Measurements from ENCODE around the gene PKLR.
"Not testable (repeated sequence)": the region's sequence is repeated elsewhere in the genome, so short reads cannot be mapped to it uniquely, and the experiment has no call there.

PKLR gene

DNA sequence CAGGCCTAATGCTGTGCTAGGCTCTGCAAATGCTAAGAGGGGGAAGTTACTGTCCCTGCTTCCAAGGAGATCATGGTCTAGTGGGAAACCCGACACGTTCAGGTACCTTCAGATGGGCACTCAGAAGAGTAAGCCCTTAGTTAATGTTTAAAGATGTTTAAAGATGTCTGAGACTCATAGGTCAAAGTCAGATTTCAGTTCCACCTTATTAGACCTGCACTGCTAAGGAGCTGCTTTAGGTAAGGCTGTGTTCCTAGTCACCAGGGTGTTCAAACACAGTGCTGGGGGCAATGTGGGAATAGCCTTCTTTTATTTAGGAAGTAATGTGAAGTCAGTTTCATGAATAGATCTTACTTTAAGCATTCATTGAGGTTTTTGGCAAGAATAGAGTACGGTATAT lies 15.7 kb upstream of the PKLR start:
- no peak for DNase-seq

- no peak for DNase-seq
Measured at GRCh38 chr1:155313261-155313660, 12.0 kb upstream of the PKLR start.

DNA sequence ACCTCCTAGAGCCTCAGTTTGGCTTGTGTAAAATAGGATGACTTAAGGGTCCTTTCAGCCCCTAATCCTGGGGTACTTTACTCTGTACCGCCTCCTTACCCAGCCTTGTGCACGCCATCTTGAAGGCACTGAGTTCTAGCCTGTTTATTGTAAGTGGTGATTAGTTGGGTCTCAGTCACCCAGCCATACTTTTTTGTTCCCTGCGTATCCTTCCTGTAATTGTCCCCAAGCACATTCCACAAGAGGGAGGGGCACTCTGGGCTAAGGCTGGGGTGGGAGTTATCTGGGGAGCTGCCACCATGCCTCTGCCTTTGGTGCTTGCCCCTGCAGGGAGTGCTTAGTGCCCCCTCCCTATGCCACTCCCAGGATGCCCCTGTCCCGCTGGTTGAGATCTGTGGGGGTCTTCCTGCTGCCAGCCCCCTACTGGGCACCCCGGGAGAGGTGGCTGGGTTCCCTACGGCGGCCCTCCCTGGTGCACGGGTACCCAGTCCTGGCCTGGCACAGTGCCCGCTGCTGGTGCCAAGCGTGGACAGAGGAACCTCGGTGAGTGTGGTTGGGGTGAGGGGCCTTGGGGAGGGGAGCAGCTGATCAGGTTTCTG lies 8.3 kb upstream of the PKLR start:
- DNase-seq = no peak

DNA sequence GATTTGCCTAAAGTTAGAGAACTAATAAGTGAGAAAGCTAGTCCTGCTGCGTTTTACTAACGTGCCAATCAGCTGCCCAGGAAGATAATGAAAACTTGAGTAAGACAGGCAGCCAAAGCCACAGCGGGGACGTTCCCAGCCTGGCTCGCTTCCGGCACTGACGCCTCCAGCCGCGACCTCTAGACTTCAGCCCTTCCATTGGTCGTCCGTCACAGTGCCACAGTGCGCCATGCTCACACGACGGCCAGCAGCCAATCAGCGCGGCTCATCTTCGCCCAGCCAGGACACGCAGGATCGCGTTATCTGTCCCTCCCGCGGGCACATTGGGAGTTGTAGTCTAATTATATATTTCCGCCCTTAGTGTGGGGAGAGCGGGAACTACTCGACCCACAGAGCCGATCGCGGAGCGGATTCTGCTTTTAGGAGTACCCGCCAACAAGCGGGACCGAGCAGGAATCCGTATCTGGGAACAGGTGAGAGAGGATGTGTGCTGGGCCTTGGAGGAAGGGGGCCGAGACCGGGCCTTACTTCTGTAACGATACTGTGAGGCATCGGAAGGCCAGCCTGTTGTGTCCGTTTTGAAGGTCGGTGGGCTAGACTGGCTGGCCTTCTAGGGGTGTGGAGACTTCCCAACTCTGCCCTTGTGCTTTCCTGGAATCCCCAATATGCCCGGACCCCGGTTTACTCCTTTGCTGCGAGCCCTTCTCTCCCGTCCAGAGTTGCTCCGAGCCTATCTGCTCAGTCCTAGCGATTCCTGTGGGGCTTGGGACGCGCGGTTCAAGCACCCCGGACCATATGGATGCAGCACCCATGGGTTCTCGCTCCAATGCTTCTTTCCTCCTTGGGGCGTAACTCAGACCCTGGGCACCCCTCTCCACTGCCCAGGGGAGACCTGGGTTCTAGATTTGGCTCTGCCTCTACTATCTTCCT lies 7.5 kb upstream of the PKLR start, which contains the start of gene FDPS:
TSS of gene FDPS (plus strand) at position 374 of the 930 bp plus-strand sequence. CDS start 924 bp downstream, outside the sequence.
- peak; percentile 100 for DNase-seq

DNA sequence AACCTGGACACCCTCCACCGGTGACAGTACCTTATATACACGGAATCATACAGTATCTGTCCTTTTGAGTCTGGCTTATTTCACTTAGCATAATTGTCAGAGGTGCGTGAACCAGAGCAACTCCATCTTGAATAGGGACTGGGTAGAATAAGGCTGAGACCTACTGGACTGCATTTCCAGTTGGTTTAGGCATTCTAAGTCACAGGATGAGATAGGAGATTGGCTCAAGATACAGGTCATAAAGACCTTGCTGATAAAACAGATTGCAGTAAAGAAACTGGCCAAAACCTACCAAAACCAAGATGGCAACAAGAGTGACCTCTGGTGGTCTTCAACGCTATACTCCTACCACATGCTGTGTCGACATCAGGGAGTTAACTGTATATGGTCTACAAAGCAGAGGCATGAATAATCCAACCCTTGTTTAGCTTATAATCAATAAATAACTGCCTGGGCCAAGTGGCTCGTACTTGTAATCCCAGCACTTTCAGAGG lies 6.1 kb upstream of the PKLR start:
- no peak for DNase-seq

GRCh38 chr1:155305881-155306391 lies 4.7 kb upstream of the PKLR start:
- DNase-seq = no peak

DNA sequence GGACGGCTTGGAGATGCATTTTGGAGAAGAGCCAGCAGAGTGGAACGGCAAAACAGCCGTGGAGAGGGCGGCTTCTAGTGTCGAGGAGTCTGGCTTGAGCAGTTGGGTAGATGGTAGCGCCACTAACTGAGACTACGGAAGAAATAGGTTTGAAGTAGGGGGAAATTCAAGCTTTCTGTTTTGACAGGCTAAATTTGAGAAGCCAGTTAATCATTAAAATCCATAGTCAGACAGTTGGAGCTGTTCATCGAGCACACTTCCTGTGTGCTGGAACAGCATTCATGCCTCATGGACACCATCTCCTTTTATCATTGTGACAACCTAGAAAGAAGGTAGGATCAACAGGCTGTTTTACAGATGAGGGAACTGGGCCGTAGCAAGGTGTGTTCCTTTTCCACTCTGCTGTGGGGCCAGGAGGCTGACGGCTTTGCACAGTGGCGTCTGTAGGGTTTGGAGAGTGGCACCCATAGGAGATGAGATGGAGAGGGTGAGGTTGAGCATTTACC lies 3.4 kb upstream of the PKLR start:
- no peak for DNase-seq

- no peak for DNase-seq
Measured at GRCh38 chr1:155300553-155301329, 497 bp downstream of the PKLR start.

- DNase-seq = no peak
Measured at GRCh38 chr1:155300024-155300423, 1.2 kb downstream of the PKLR start.

DNA sequence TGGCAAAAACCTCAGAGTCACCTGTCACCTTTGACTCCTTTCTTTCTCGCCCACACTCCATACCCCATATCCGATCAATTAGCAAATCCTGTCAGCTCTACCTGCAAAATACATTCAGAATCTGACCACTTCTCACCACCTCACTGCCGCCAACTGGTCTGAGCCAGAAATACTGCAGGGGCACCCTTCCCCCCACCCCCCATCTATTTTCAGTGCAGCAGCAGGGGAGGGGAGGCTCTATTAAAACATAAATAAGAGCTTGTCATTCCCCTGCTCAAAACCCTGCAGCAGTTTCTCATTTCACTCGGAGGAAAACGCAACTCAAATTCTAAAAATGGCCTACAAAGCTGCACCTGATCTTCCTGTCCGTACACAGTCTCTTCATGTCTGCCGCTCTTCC lies 3.9 kb downstream of the PKLR start:
- DNase-seq = no peak

DNA sequence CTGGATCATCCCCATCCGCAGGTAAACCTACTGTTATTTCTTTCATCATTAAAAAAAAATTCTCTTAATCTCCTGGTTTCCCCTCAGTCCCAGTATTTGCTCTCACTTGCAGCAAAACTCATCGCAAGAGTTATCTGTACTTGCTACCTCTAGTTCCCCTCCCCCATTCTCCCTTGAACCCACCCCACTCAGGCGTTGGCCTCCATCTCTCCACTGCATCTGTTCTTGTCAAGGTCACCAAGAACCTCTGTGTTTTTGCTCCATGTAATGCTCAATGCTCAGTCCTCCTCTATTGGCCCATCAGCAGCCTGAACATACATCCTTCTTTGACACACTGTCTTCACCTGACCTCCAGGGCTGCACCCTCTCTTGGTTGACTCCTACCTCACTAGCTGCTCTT lies 4.6 kb downstream of the PKLR start:
- no peak for DNase-seq

DNA sequence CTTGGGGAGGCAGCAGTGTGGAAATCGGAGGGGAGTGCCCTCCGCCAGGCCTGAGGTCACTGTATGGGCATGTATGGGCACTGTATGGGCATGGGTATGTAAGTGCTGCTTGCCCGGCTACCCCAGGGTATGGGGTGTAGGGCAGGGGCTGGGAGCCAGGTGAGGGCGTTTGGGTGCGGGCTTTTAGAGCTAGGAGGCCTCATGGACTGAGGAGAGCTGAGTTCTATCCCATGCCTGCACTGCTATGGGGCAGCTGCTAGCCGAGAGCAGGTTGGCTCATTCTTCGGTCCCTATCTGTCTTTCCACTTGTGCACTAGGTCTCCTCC lies 5.3 kb downstream of the PKLR start:
- no peak for DNase-seq

- DNase-seq = no peak
Measured at GRCh38 chr1:155295183-155295941, 5.9 kb downstream of the PKLR start.

GRCh38 chr1:155294520-155295182 lies 6.6 kb downstream of the PKLR start:
- no peak for DNase-seq

DNA sequence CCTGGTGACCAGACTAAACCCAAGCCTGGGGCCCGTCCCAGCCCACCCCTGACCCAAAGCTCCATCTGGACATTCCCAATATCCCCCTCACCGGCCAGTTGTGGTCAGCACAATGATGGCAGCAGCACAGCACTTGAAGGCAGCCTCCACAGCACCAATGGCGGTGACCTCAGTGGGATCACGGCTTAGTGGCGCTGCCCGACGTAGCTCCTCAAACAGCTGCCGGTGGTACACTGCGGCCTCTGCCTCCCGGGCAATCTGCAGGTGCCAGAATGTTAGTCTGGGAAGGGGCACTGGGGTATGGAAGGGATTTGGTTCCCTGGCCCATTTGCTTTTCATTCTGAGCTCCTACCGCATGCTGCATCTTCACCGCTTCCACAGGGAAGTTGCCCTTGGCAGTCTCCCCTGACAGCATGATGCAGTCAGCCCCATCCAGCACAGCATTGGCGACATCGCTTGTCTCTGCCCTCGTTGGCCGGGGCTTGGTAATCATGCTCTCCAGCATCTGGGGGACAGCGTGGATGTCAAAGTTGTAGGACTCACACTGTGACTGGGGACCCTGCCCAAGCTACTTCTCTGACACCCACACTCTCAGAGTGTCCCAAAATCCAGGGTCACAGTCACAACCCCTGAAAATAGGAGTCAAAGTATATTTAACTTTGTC lies 8.0 kb downstream of the PKLR start:
- DNase-seq = no peak

- not testable (repeated sequence) for DNase-seq
Measured at GRCh38 chr1:155291006-155291405, 10.2 kb downstream of the PKLR start.

DNA sequence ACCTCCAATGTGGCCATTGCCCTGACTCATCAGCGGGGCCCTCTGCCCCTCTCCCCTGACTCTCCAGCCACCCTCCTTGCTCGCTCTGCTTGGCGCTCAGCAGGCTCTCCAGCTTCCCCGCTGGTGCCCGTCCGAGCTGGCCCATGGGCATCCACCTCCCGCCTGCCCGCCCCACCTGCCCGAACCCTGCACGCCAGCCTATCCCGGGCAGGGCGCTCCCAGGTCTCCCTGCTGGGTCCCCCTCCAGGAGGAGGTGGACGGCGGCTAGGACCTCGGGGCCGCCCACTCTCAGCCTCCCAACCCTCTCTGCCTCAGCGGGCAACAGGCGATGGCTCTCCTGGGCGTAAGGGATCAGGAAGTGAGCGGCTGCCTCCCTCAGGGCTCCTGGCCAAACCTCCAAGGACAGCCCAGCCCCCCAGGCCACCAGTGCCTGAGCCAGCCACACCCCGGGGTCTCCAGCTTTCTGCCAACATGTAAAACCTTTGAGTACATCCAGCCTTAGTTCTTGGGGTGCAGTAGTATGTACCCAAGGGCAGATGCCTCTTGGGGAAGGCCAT lies 13.2 kb downstream of the PKLR start:
- no peak for DNase-seq

DNA sequence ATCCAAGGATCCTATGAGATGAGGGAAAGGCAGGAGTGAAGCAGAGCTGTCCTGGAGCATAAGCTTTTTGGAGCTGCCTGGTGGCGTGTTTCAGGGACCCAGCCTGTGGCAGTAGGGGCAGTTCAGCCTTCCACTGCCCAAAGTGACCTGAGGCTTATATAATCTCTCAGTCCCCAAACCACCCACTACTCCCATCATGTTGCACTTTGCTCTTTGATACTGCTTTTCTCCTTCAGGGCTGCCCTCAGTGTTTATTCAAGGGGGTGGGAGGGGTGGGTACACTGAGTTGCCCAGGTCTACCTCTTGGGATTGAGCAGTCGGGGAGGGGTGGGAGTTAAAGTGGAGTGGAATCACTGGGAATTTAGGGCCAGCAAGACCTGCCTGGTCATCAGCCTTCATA lies 14.7 kb downstream of the PKLR start:
- DNase-seq = no peak

DNA sequence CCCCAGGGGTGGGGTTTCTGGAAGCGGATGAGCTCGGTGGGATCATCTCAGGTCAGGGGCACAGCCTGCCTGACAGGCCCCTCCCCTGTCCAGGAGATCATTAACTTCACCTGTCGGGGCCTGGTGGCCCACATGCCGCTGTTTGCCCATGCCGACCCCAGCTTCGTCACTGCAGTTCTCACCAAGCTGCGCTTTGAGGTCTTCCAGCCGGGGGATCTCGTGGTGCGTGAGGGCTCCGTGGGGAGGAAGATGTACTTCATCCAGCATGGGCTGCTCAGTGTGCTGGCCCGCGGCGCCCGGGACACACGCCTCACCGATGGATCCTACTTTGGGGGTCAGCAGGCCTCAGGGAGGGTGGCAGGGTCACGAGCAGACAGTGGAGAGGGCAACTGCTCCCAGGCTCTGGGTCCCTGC lies 15.6 kb downstream of the PKLR start:
- no peak for DNase-seq

DNA sequence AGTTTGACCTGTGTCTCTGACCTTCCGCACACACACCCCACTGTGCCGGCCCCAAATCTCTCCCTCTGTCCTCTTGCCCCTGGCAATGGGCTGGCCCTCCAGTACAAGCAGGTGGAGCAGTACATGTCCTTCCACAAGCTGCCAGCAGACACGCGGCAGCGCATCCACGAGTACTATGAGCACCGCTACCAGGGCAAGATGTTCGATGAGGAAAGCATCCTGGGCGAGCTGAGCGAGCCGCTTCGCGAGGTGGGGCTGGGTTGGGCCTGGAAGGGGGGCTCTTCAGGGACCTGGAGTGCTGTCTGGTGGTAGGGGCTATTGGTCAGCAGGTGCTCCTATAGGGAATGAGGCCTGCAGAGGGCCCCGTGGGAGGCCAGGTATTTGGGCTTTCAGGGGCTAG lies 16.2 kb downstream of the PKLR start:
- no peak for DNase-seq

GRCh38 chr1:155284476-155284875 lies 16.8 kb downstream of the PKLR start:
- no peak for DNase-seq
